HepG2 (cell line): ENCODE results near the gene EFCAB11. TPM values are rescaled to one million over a fixed set of nuclear protein-coding genes. Genes with fewer than 3 reads are reported as not detected.

Source experiments
- ATAC-seq: fragments of 200-7000 bp; cut with Tn5 transposase; 3 replicates; pipeline ENCODE4 v1.9.1; 2020; ENCODE audit warnings: mild to moderate bottlenecking, moderate library complexity
- Bru-seq: library from RNA; stranded (reverse); fragments of 400-500 nt; gene quantifications from one replicate; lab custom pipeline; 2021; lab: Mats Ljungman, UMichigan
- BruChase-seq, 2 experiments: library from RNA; stranded (reverse); fragments of 400-500 nt; gene quantifications; one replicate each; lab custom pipeline; 2021; lab: Mats Ljungman, UMichigan
- BruUV-seq: library from RNA; stranded (reverse); fragments of 400-500 nt; replicated peaks from 2 replicates; lab custom pipeline; 2021; lab: Mats Ljungman, UMichigan
- CTCF ChIA-PET: fragments of 300-600 bp; formaldehyde crosslinking; extraction: SDS; loops from one replicate; lab custom pipeline; 2021; ENCODE audit warnings: low total read pairs, inconsistent platforms, low intra/inter-chr PET ratio; lab: Yijun Ruan, JAX
- POLR2A ChIA-PET: fragments of 350-600 bp; sonication (Branson Sonifier 250); formaldehyde crosslinking; loops from one replicate; lab custom pipeline; 2020; ENCODE audit warnings: antibody characterized with exemption, inconsistent platforms; lab: Yijun Ruan, JAX
- DNase-seq: peaks from one replicate; pipeline ENCODE4 v3.0.0-alpha.2; 2015; ENCODE audit warnings: low spot score
- FAIRE-seq: peaks from 3 replicates; lab custom pipeline; 2011; peaks lifted over from hg19 to GRCh38; lab: Jason Lieb, UNC
- H2AFZ ChIP-seq: one replicate; pipeline ENCODE4 v1.6.1; 2011; ENCODE audit warnings: low read length, inconsistent platforms
- H3K27ac ChIP-seq: fragments of 300-600 bp; 3 replicates; pipeline ENCODE4 v1.8.0; 2011; ENCODE audit warnings: mixed run types, mild to moderate bottlenecking, mixed read lengths, low read length, inconsistent platforms; ENCODE audit not compliant: insufficient read depth; ENCODE audit errors: extremely low read length
- H3K27me3 ChIP-seq, 2 experiments: fragments of 200-600 bp in 1 of 2; 2 replicates in 1 of 2; 3 replicates in 1 of 2; pipeline versions ENCODE4 v1.6.0 to v1.8.0; 2011; ENCODE audit warnings: low read length in 2 of 2, mild to moderate bottlenecking in 2 of 2, moderate library complexity in 2 of 2, inconsistent platforms in 1 of 2; ENCODE audit not compliant: insufficient read depth in 2 of 2, control insufficient read depth in 1 of 2
- H3K36me3 ChIP-seq, 2 experiments: fragments of 200-600 bp in 1 of 2; replicated peaks in 1 of 2; 2 replicates in 1 of 2; 3 replicates in 1 of 2; pipeline versions ENCODE4 v1.5.1 to v1.8.0; 2011; ENCODE audit warnings: low read length in 2 of 2, inconsistent platforms in 1 of 2; ENCODE audit not compliant: insufficient read depth in 2 of 2, control insufficient read depth in 1 of 2
- H3K4me1 ChIP-seq: 2 replicates; pipeline ENCODE4 v1.5.1; 2012; ENCODE audit warnings: low read length, inconsistent platforms; ENCODE audit not compliant: insufficient read depth
- H3K4me2 ChIP-seq: 2 replicates; pipeline ENCODE4 v1.6.0; 2011; ENCODE audit warnings: low read depth, low read length, inconsistent platforms
- H3K4me3 ChIP-seq, 3 experiments: fragments of 200-600 bp in 1 of 3; sonication (generic), shearing (Covaris generic) in 1 of 3; replicated peaks in 1 of 3; 2 replicates each; pipeline ENCODE4 v1.5.1; 2011 to 2016; ENCODE audit warnings: low read length in 3 of 3, inconsistent platforms in 2 of 3, low read depth in 2 of 3, mild to moderate bottlenecking in 2 of 3, control low read depth in 1 of 3, mixed read lengths in 1 of 3; ENCODE audit not compliant: insufficient read depth in 1 of 3
- H3K79me2 ChIP-seq: one replicate; pipeline ENCODE4 v1.6.1; 2011; ENCODE audit warnings: low read length, inconsistent platforms; ENCODE audit not compliant: insufficient read depth
- H3K9ac ChIP-seq: 2 replicates; pipeline ENCODE4 v1.6.0; 2011; ENCODE audit warnings: mild to moderate bottlenecking, low read depth, low read length, inconsistent platforms; ENCODE audit not compliant: insufficient read depth
- H3K9me3 ChIP-seq: 2 replicates; pipeline ENCODE4 v1.5.1; 2012; ENCODE audit warnings: mild to moderate bottlenecking, low read length
- H4K20me1 ChIP-seq: 2 replicates; pipeline ENCODE4 v1.6.0; 2011; ENCODE audit warnings: inconsistent platforms, mild to moderate bottlenecking, low read length, moderate library complexity; ENCODE audit not compliant: insufficient read depth
- ARID2 ChIP-seq: sonication (generic); formaldehyde crosslinking; IDR thresholded peaks from 2 replicates; pipeline ENCODE4 v1.8.1; 2022; ENCODE audit warnings: mild to moderate bottlenecking, missing genetic modification reagents, borderline replicate concordance
- CENPBD1 ChIP-seq: sonication (generic); formaldehyde crosslinking; IDR thresholded peaks from 2 replicates; pipeline ENCODE4 v1.8.0; 2022; ENCODE audit warnings: missing genetic modification reagents, low read depth, mild to moderate bottlenecking, borderline replicate concordance
- DNMT3B ChIP-seq: conservative IDR thresholded peaks from 2 replicates; pipeline ENCODE4 v1.6.1; 2016; ENCODE audit warnings: missing biosample characterization, control low read depth
- KMT2A ChIP-seq: sonication (generic); formaldehyde crosslinking; IDR thresholded peaks from 2 replicates; pipeline ENCODE4 v1.4.0; 2020; ENCODE audit warnings: missing genetic modification reagents
- RARA ChIP-seq: IDR thresholded peaks from 2 replicates; pipeline ENCODE4 v1.6.1; 2016; ENCODE audit warnings: missing genetic modification reagents, missing compliant biosample characterization
- RBM39 ChIP-seq: fragments of 200-400 bp; formaldehyde crosslinking; IDR thresholded peaks from one replicate; pipeline ENCODE4 v1.6.1; 2018; ENCODE audit warnings: antibody characterized with exemption, mild to moderate bottlenecking, low read depth, low read length; ENCODE audit not compliant: poor library complexity, severe bottlenecking
- SIX4 ChIP-seq: sonication (generic); formaldehyde crosslinking; IDR thresholded peaks from 2 replicates; pipeline ENCODE4 v1.4.0; 2020; ENCODE audit warnings: missing genetic modification reagents
- SMAD9 ChIP-seq: sonication (generic); formaldehyde crosslinking; IDR thresholded peaks from 2 replicates; pipeline ENCODE4 v1.5.1; 2020; ENCODE audit warnings: mild to moderate bottlenecking, missing genetic modification reagents
- TCF12 ChIP-seq, 2 experiments: fragments of 450-650 bp in 1 of 2; sonication (generic) in 1 of 2; formaldehyde crosslinking in 1 of 2; IDR thresholded peaks; 2 replicates each; pipeline versions ENCODE4 v1.6.1 to v1.8.0; 2017 to 2022; ENCODE audit warnings: antibody characterized with exemption in 1 of 2, mild to moderate bottlenecking in 1 of 2, missing genetic modification reagents in 1 of 2, moderate library complexity in 1 of 2
- ZFP37 ChIP-seq: sonication (generic); formaldehyde crosslinking; IDR thresholded peaks from 2 replicates; pipeline ENCODE4 v1.4.0; 2020; ENCODE audit warnings: missing genetic modification reagents, borderline replicate concordance
- ZNF225 ChIP-seq: sonication (generic); formaldehyde crosslinking; IDR thresholded peaks from 2 replicates; pipeline ENCODE4 v1.4.0; 2020; ENCODE audit warnings: mild to moderate bottlenecking, missing genetic modification reagents
- ZNF552 ChIP-seq: sonication (generic); formaldehyde crosslinking; IDR thresholded peaks from 2 replicates; pipeline ENCODE4 v1.9.0; 2022; ENCODE audit warnings: missing genetic modification reagents, mild to moderate bottlenecking, borderline replicate concordance
- ZNF670 ChIP-seq: sonication (generic); formaldehyde crosslinking; IDR thresholded peaks from 2 replicates; pipeline ENCODE4 v1.8.0; 2022; ENCODE audit warnings: mild to moderate bottlenecking, missing genetic modification reagents, borderline replicate concordance
- ZNF703 ChIP-seq: sonication (generic); formaldehyde crosslinking; IDR thresholded peaks from 2 replicates; pipeline ENCODE4 v1.5.1; 2020; ENCODE audit warnings: missing genetic modification reagents, mild to moderate bottlenecking, moderate library complexity, borderline replicate concordance
- ZNF891 ChIP-seq: sonication (generic); formaldehyde crosslinking; IDR thresholded peaks from 2 replicates; pipeline ENCODE4 v1.5.0; 2020; ENCODE audit warnings: mild to moderate bottlenecking, missing genetic modification reagents
- WGBS: methylation state at CpG from one replicate; pipeline ENCODE4 v1.1.6; 2017; ENCODE audit warnings: low lambda C conversion rate; 5-methylcytosine and 5-hydroxymethylcytosine counted together
- in situ Hi-C: cut with HindIII; loops from 2 replicates; pipeline ENCODE4 v1.10.0; 2017; ENCODE audit warnings: low pct_unique_long_range_greater_than_20kb; ENCODE audit not compliant: extremely low pct_ligation_motif_present
- intact Hi-C: fragments of 100-400 bp; cut with micrococcal nuclease; formaldehyde crosslinking; loops from one replicate; pipeline ENCODE4 v1.10.0; 2022; ENCODE audit not compliant: unreplicated experiment
- long read RNA-seq, 2 experiments: library from RNA in 1 of 2; library from polyadenylated mRNA in 1 of 2; stranded (forward) in 1 of 2; unstranded in 1 of 2; transcript quantifications; one replicate each; pipeline ENCODE4 v2.0.0, GENCODE V29; 2019 to 2022
- polyA minus RNA-seq, 3 experiments: library from RNA; depleted of rRNA, polyadenylated mRNA; stranded (reverse); fragments of >200 nt; gene quantifications; 2 replicates each; pipeline ENCODE4 v1.2.3, GENCODE V29; 2011; ENCODE audit warnings: low replicate concordance in 1 of 3
- polyA plus RNA-seq, 8 experiments: library from polyadenylated mRNA; depleted of rRNA in 3 of 8; stranded (reverse) in 7 of 8; unstranded in 1 of 8; fragments of >200 nt; fragmentation: Illumina TruSeq in 4 of 8; extraction: Trizol in 4 of 8; gene quantifications; 2 replicates each; pipeline versions ENCODE4 v1.2.1 to v1.2.3, GENCODE V29; 2011 to 2016; ENCODE audit warnings: low read depth in 4 of 8, missing spikeins in 1 of 8, mixed read lengths in 1 of 8; ENCODE audit not compliant: insufficient read depth in 1 of 8
- total RNA-seq, 5 experiments: library from RNA; depleted of rRNA; stranded (reverse); fragments of >200 nt; fragmentation: Illumina TruSeq; extraction: Trizol; gene quantifications; 2 replicates each; pipeline ENCODE4 v1.2.3, GENCODE V29; 2016; ENCODE audit warnings: low read depth in 1 of 5

Gene EFCAB11
- total RNA-seq (2016; rRNA removed; fragmentation: Illumina TruSeq; extraction: Trizol) (31.5 and 46.5 TPM in 2 replicates), polyA plus RNA-seq (2011; rRNA removed) (4.6 and 8.2 TPM in 2 replicates), polyA minus RNA-seq (2011; rRNA and poly(A)+ RNA removed; ENCODE audit: low replicate concordance) (4.0 and 7.4 TPM in 2 replicates), Bru-seq, nascent RNA (percentile 54 among the genes with signal in this experiment), BruChase-seq, experiment 1, labeled RNA remaining after a 6-hour chase (percentile 67 among the genes with signal in this experiment), BruChase-seq, experiment 2, labeled RNA remaining after a 2-hour chase (percentile 64 among the genes with signal in this experiment)
- 14.8 and 18.7 TPM in 2 replicates for total RNA-seq (2016; cell fraction: cytosol; rRNA removed; fragmentation: Illumina TruSeq; extraction: Trizol; ENCODE audit: low read depth)
- total RNA-seq (2016; cell fraction: insoluble cytoplasmic fraction; rRNA removed; fragmentation: Illumina TruSeq; extraction: Trizol), result 31.3 and 47.3 TPM in 2 replicates
- total RNA-seq (2016; cell fraction: membrane; rRNA removed; fragmentation: Illumina TruSeq; extraction: Trizol), result 12.9 and 13.7 TPM in 2 replicates
- total RNA-seq (2016; cell fraction: nucleus; rRNA removed; fragmentation: Illumina TruSeq; extraction: Trizol), result 19.0 and 21.0 TPM in 2 replicates
- polyA plus RNA-seq (2011; cell fraction: cytosol; rRNA removed), result 2.3 and 3.5 TPM in 2 replicates
- 1.2 and 1.6 TPM in 2 replicates for polyA plus RNA-seq (2011; cell fraction: nucleus; rRNA removed)
- polyA plus RNA-seq (2012), result 5.6 and 15.0 TPM in 2 replicates
- polyA plus RNA-seq (2016; cell fraction: cytosol; fragmentation: Illumina TruSeq; extraction: Trizol; ENCODE audit: low read depth), result 11.9 and 16.6 TPM in 2 replicates
- polyA plus RNA-seq (2016; cell fraction: insoluble cytoplasmic fraction; fragmentation: Illumina TruSeq; extraction: Trizol; ENCODE audit: low read depth), result 46.2 and 47.9 TPM in 2 replicates
- 14.1 and 16.6 TPM in 2 replicates for polyA plus RNA-seq (2016; cell fraction: membrane; fragmentation: Illumina TruSeq; extraction: Trizol; ENCODE audit: low read depth)
- polyA plus RNA-seq (2016; cell fraction: nucleus; fragmentation: Illumina TruSeq; extraction: Trizol; ENCODE audit: insufficient read depth, low read depth), result 17.2 and 19.3 TPM in 2 replicates
- 2.3 and 3.3 TPM in 2 replicates for polyA minus RNA-seq (2011; cell fraction: cytosol; rRNA and poly(A)+ RNA removed)
- polyA minus RNA-seq (2011; cell fraction: nucleus; rRNA and poly(A)+ RNA removed), result 9.8 and 12.6 TPM in 2 replicates
- long read RNA-seq, experiment 1, transcript EFCAB11-201 (6 exons, 3,095 nt), result major isoform, 7 of 16 reads
- long read RNA-seq, experiment 1, partial matches to known transcripts, result 3 of 16 reads
- long read RNA-seq, experiment 1, other reads (novel, unspliced or antisense), result 6 of 16 reads
- long read RNA-seq, experiment 2, transcript EFCAB11-208 (6 exons, 2,716 nt), result major isoform, 5 of 13 reads
- long read RNA-seq, experiment 2, partial matches to known transcripts, result 2 of 13 reads
- long read RNA-seq, experiment 2, other reads (novel, unspliced or antisense), result 3 of 13 reads

- intact Hi-C loops (loop anchor here (2.0 kb wide), 1 partner anchor 428 kb away; no protein-coding TSS in a partner anchor), in situ Hi-C loops (loop anchor here (25.0 kb wide), 1 partner anchor 283 kb away; no protein-coding TSS in a partner anchor)
- BruUV-seq, result no TSS peak
- Histone ChIP-seq H2AFZ (peak within 1 kb of the TSS; percentile 96), H3K9me3 (no peaks in the 10 kb centered on the region), H4K20me1 (no peaks in the 10 kb centered on the region), H3K27ac (peak within 1 kb of the TSS; percentile 85), H3K79me2 (peaks cover 19% of the 10 kb centered on the region), H3K27me3 (no peaks in the 10 kb centered on the region; a peak in 1 of 5 replicates), H3K4me3 (peak within 1 kb of the TSS; percentile 72 to 95 (median 81)), H3K9ac (peak within 1 kb of the TSS; percentile 82), H3K4me1 (peaks cover 26% of the 10 kb centered on the region), H3K36me3 (no peaks in the 10 kb centered on the region), H3K4me2 (peak within 1 kb of the TSS; percentile 86)
- peak; percentile 89 for ATAC-seq
- CTCF ChIA-PET, result no interaction called here
- POLR2A ChIA-PET, result interaction anchor here (0.7 kb wide), 1 partner anchor 18 kb away, joined by 3 read pairs; no protein-coding TSS in a partner anchor
- WGBS, result under 1% methylated on average over 28 of the region's 44 CpGs
- DNase-seq, result peak; percentile 98
- FAIRE-seq, result peak; percentile 91
- TF ChIP-seq DNMT3B (CRISPR knock-in tag), result no peak
- no peak for TF ChIP-seq ARID2 (CRISPR knock-in tag)
- TF ChIP-seq ZNF225, result no peak
- no peak for TF ChIP-seq SIX4 (CRISPR knock-in tag)
- no peak for TF ChIP-seq RBM39
- peak; percentile 68; the same call in 1 of the 2 replicates for TF ChIP-seq KMT2A (CRISPR knock-in tag)
- TF ChIP-seq ZNF703, result no peak
- TF ChIP-seq RARA (CRISPR knock-in tag), result no peak; the same call in 1 of the 2 replicates
- TF ChIP-seq ZNF891, result peak; percentile 92
- no peak for TF ChIP-seq ZNF552
- no peak for TF ChIP-seq ZNF670 (CRISPR knock-in tag)
- no peak for TF ChIP-seq ZFP37 (CRISPR knock-in tag)
- TF ChIP-seq SMAD9 (CRISPR knock-in tag), result 0 out of 2 replicates have a peak, but pooled peaks have one; percentile 21
- no peak for TF ChIP-seq TCF12 (IDR thresholded peaks at IDR 0.05)
- no peak; the same call in 1 of the 2 replicates for TF ChIP-seq TCF12 (CRISPR knock-in tag; IDR thresholded peaks at IDR 0.05)
- no peak for TF ChIP-seq CENPBD1
These were observed at the start of gene EFCAB11 for GRCh38 chr14:89954070-89955021. TSS of gene EFCAB11 (minus strand) at chr14:89954730. CDS start at chr14:89954660, 70 bp downstream.
